Fibroblast of skin of back (primary cell): ENCODE data around the gene MTA3.

Experiments
- DNase-seq: peaks from one replicate; pipeline ENCODE4 v3.0.0-alpha.2; 2013

Gene MTA3

GRCh38 chr2:42764901-42765300, 196.5 kb downstream of the MTA3 start:
- no peak for DNase-seq

GRCh38 chr2:42765686-42766085, 197.3 kb downstream of the MTA3 start:
- no peak for DNase-seq

- DNase-seq: no peak
These were observed 198.9 kb downstream of the MTA3 start for GRCh38 chr2:42767080-42767898.

GRCh38 chr2:42767899-42768705, 199.7 kb downstream of the MTA3 start:
- no peak for DNase-seq

- DNase-seq: no peak
These were observed 200.3 kb downstream of the MTA3 start for GRCh38 chr2:42768706-42769256.

GRCh38 chr2:42769583-42770287, 201.3 kb downstream of the MTA3 start:
- DNase-seq: no peak

- DNase-seq: peak; percentile 28
These were observed 202.1 kb downstream of the MTA3 start for GRCh38 chr2:42770288-42771131.

GRCh38 chr2:42771546-42772153, 203.2 kb downstream of the MTA3 start:
- DNase-seq: no peak

GRCh38 chr2:42775186-42775585, 206.8 kb downstream of the MTA3 start:
- DNase-seq: no peak

- no peak for DNase-seq
These were observed 207.4 kb downstream of the MTA3 start for GRCh38 chr2:42775810-42776209.

GRCh38 chr2:42777883-42778805, 209.7 kb downstream of the MTA3 start:
- DNase-seq: no peak

- DNase-seq: no peak
These were observed 212.7 kb downstream of the MTA3 start for GRCh38 chr2:42781181-42781580.

GRCh38 chr2:42783511-42783910, 215.1 kb downstream of the MTA3 start:
- DNase-seq: no peak

- DNase-seq: no peak
These were observed 215.9 kb downstream of the MTA3 start for GRCh38 chr2:42784204-42784880.

- no peak for DNase-seq
These were observed 218.3 kb downstream of the MTA3 start for GRCh38 chr2:42786561-42787345.

- DNase-seq: no peak
These were observed 219.0 kb downstream of the MTA3 start for GRCh38 chr2:42787424-42787787.

GRCh38 chr2:42787788-42788477, 219.5 kb downstream of the MTA3 start:
- no peak for DNase-seq

GRCh38 chr2:42788478-42788793, 220.0 kb downstream of the MTA3 start:
- no peak for DNase-seq

GRCh38 chr2:42788882-42789281, 220.4 kb downstream of the MTA3 start:
- no peak for DNase-seq
